ENCODE results near the gene PDE6B. TPM values are rescaled to one million over a fixed set of nuclear protein-coding genes. Genes with fewer than 3 reads are reported as not detected.

The PDE6B gene
- total RNA-seq, 2 donors from 2014 or later, result 8.4 to 16.6 TPM

DNA sequence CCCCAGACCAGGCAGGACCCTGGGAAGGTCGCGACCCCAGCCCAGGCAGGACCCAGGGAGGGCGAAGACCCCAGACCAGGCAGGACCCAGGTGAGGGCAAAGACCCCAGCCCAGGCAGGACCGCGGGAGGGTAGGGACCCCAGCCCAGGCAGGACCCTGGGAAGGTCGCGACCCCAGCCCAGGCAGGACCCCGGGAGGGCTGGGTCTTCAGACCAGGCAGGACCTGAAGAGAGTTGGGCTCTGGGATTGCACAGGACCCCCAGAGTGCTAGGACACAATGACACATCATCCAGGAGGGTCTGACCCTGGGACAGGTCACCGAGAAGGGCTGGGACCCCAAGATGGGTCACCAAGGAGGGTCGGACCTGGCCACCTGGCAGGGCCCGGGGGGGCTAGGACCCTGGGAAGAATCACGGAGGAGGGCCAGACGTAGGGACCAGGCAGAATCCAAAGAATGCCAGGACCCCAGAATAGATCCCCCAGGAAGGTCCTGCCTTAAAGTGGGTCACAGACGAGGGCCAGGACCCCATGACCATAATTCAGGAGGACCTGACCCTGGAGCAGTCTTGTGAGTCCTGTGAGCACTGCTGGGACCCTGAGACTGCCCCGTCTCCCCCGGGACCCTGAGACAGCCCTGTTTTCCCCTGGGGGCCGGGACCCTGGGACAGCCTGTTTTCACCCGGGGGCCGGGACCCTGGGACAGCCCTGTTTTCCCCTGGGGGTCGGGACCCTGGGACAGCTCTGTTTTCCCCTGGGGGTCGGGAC, 81.6 kb downstream of the PDE6B start:
- Mint-ChIP-seq H3K9me3 (no peaks in the 10 kb centered on the region), H3K36me3 (no peaks in the 10 kb centered on the region), H3K27ac (no peak overlapping the region)
- ATAC-seq (no peak), DNase-seq (ENCODE audit: low spot score in 2 of 2) (no peak)

DNA sequence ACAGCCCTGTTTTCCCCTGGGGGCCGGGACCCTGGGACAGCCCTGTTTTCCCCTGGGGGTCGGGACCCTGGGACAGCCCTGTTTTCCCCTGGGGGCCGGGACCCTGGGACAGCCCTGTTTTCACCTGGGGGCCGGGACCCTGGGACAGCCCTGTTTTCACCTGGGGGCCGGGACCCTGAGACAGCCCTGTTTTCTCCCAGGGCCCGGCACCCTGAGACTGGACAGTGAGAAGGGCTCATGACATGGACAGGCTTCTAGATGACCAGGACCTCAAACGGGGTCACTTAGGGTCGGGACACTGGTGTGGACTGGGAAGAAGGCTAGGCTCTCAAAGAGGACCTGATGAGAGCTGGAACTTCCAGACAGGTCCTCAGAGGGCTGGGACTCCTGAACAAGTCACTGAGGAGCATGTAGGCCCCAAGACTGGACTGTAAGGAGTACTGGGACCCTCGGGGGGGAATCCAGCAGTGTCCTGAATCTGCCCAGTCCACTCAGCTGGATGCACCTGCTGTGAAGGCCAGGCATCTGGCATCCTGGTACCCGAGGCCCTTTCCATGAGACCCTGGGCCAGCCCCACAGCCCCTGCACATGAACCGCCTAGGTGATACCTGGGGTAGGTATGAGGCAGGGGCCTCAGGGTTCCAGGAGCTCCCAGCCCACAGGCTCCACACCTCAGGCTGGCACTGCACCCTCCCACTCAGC, 82.7 kb downstream of the PDE6B start:
- no peak for DNase-seq (ENCODE audit: low spot score in 2 of 2)
- Mint-ChIP-seq H3K27ac (no peak overlapping the region), H3K36me3 (no peaks in the 10 kb centered on the region), H3K9me3 (no peaks in the 10 kb centered on the region)
- ATAC-seq, result no peak

DNA sequence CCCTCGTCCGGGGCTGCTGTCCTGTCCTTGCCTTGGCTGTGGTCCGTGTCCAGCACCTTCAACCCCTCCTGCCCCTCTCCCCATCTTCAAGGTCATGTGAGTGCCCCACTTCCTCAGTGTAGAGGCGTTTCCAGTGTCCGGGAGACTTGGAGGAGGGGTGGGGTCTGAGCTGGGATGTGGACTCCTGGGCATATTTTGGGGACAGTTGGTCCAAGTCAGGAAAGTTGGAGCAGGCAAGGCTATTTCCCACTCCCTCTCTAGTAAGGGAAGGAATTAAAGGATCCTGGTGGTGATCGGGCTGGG, 83.2 kb downstream of the PDE6B start:
- no peaks in the 10 kb centered on the region for H3K9me3 Mint-ChIP-seq
- no peak for DNase-seq (ENCODE audit: low spot score in 2 of 2)
- H3K36me3 Mint-ChIP-seq, result no peaks in the 10 kb centered on the region
- H3K27ac Mint-ChIP-seq, result peak overlapping the region in 1 of 2 donors; percentile 72
- ATAC-seq, result no peak

DNA sequence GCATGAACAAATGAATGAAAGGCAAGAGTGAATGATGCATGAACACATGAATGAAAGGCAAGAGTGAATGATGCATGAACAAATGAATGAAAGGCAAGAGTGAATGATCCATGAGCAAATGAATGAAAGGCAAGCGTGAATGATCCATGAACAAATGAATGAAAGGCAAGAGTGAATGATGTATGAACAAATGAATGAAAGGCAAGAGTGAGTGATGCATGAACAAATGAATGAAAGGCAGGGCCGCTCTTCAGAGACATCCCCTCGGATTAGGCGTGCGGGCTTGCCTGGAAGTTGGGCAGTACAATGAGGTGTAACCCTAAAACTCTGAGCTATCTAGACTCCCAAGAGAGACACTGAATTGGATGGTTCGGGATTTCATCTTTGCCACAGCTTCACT, 84.0 kb downstream of the PDE6B start:
- Mint-ChIP-seq H3K27ac (no peak overlapping the region), H3K36me3 (no peaks in the 10 kb centered on the region), H3K9me3 (no peaks in the 10 kb centered on the region)
- ATAC-seq (no peak), DNase-seq (ENCODE audit: low spot score in 2 of 2) (no peak)

DNA sequence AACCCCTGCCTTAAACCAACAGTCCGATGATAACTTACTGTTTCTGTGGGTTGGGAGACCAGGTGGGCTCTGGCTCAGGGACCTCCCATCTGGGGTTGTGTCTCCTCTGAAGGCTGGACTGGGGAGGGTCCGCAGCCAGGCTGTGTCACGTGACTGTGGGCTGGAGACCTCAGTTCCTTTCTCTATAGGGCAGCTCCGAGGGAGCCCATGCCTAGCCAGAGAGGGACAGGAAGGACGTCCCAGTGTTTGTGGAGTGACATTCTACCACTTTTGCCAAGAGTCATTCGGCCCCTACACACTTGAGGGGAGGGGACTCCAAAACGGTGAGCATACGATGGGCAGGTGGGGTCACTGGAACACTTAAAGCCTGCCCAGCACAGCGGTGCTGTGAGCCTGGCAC, 84.7 kb downstream of the PDE6B start:
- no peak for ATAC-seq
- Mint-ChIP-seq H3K36me3 (no peaks in the 10 kb centered on the region), H3K27ac (no peak overlapping the region), H3K9me3 (no peaks in the 10 kb centered on the region)
- no peak for DNase-seq (ENCODE audit: low spot score in 2 of 2)

DNA sequence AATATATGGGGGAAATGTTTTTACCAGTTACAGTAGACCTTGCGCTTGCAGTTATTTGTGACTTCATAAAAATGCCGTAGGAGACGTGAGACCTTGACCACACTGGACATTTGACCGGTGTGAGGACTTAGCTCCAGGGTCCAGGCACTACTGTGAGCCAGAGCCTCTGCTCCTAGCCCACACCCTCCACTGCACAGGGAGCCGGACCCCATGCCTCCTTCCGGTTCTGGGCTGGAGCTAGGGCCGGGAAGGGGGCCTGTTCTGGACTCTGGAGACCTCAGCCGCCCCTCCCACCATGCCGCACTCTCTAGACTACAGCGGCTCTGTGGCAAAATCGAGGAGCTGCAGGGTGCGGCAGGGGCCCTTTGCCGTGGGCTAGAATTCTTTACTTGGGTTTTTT, 85.5 kb downstream of the PDE6B start:
- no peak for DNase-seq (ENCODE audit: low spot score in 2 of 2)
- Mint-ChIP-seq H3K36me3 (no peaks in the 10 kb centered on the region), H3K9me3 (no peaks in the 10 kb centered on the region), H3K27ac (no peak overlapping the region)
- ATAC-seq, result no peak

DNA sequence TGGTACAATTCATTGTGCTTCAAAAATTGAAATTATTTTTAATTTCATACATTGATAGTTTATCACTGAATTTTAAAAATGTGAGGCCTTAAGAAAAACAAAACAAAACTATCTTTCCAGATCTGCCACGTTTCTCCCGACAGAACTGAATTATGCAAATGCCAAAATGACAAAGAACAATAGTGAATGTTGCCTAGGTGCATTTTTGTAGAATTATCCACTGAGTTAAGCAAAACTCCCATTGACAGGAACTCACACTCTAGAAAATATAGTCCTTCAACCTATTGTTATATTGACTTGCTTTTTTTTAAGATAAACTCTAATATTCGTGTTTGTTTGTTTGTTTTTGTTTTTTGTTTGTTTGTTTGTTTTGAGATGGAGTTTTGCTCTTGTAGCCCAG, 86.7 kb downstream of the PDE6B start:
- no peak for DNase-seq (ENCODE audit: low spot score in 2 of 2)
- Mint-ChIP-seq H3K27ac (no peak overlapping the region), H3K36me3 (no peaks in the 10 kb centered on the region), H3K9me3 (no peaks in the 10 kb centered on the region)
- ATAC-seq, result no peak

DNA sequence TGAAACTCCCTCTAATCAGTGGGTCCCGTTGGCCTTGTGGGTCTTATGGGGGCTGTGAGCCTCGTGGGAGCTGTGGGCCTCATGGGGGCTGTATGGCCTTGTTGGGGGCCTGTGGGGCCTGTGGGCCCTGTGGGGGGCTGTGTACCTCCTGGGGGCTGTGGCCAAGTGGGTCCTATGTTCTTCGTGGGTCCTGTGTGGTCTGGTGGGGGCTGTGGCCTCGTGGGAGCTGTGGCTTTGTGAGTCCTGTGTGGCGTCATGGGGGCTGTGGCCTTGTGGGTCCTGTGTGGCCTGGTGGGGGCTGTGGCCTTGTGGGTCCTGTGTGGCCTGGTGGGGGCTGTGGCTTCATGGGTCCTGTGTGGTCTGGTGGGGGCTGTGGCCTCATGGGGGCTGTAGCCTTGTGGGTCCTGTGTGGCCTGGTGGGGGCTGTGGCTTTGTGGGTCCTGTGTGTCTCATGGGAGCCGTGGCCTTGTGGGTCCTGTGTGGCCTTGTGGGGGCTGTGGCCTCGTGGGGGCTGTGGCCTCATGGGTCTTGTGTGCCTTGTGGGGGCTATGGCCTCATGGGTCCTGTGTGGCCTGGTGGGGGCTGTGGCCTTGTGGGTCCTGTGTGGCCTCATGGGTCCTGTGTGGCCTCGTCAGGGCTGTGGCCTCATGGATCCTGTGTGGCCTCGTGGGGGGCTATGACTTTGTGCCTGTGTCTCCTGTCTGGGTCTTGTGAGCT, 87.7 kb downstream of the PDE6B start:
- no peak for DNase-seq (ENCODE audit: low spot score in 2 of 2)
- Mint-ChIP-seq H3K36me3 (no peaks in the 10 kb centered on the region), H3K27ac (no peak overlapping the region), H3K9me3 (no peaks in the 10 kb centered on the region)
- ATAC-seq, result no peak

DNA sequence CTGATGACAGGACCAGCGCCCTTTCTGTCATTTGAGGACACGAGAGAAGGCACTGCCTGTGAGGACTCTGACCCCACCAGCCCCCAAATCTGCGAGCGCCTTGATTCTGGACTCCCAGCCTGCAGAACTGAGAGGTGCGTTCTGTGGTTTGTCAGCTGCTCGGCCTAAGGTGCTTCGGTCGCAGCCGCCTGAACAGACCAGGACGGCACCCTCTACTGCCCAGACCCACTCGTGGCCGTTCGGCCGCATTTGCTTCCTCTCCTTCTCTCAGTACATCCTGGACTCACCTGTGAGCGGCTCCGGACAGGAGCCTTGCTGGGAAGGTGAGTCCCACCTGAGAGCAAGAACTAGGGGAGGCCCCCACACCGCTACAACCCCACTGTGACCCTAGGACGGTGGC, 88.7 kb downstream of the PDE6B start:
- peaks cover 0 to under 1% of the 10 kb centered on the region in 2 donors for H3K36me3 Mint-ChIP-seq
- peak overlapping the region in 1 of 2 donors; percentile 55 for H3K27ac Mint-ChIP-seq
- no peaks in the 10 kb centered on the region for H3K9me3 Mint-ChIP-seq
- ATAC-seq, result no peak
- no peak for DNase-seq (ENCODE audit: low spot score in 2 of 2)

DNA sequence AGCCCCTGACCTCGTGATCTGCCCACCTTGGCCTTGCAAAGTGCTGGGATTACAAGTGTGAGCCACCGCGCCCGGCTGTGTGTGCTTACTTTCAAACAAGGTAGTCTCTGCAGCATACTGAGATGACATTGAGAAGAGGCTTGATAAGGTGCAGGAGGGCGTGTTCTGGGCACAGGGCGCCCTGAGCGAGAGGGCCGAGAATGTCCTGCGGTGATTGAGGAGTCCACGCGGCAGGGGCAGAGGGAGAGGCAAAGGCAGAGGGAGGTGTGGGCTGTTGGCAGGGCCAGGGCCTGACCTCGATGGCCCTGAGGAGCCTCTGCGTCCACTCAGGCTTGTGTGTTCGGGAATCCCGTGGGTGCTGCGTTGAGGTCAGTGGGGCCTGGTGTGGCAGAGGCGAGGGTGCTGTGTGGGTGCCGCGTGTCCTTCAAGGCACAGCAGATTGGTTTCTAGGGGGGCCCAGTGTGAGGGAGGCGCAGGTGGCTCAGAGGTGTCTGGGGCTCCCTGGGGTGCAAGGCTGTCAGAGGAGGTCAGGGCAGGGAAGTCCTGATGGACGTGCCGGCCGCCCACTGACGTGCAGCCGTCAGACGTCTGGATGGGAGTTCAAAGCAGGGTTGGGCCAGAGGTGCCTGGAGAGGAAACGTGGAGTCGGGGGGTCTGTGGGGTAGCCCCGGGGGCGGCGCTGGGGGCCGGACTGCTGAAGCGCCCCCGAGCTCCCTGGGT, 92.4 kb downstream of the PDE6B start:
- ATAC-seq (no peak), DNase-seq (ENCODE audit: low spot score in 2 of 2) (no peak)
- peaks cover 0 to 27% of the 10 kb centered on the region in 2 donors for H3K36me3 Mint-ChIP-seq
- H3K9me3 Mint-ChIP-seq, result no peaks in the 10 kb centered on the region
- peak overlapping the region in 1 of 2 donors; percentile 9 for H3K27ac Mint-ChIP-seq

DNA sequence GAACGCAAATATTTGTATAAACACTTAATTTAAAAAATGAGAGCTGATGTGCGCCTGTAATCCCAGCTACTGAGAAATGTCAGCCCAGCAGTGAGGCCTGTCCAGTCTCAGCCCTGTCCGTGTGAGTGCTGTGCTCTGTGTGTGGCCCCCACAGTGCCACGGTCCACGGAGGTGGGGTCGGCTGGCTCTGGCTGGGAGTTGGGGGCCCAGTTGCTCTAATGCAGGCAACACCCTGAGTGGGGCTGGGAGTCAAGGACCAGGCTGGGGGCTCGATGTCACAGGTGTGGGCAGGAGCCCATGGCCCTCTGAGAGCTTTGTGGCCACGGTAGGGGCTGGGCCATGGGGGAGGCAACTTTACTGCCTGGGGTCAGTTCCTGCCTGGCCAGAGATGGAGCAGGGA, 93.1 kb downstream of the PDE6B start:
- H3K27ac Mint-ChIP-seq, result peak overlapping the region in 1 of 2 donors; percentile 9
- DNase-seq (ENCODE audit: low spot score in 2 of 2), result no peak
- no peak for ATAC-seq
- H3K36me3 Mint-ChIP-seq, result peaks cover 0 to 33% of the 10 kb centered on the region in 2 donors
- no peaks in the 10 kb centered on the region for H3K9me3 Mint-ChIP-seq

Other genes starting within 250 kb of the PDE6B start
- 10 to 100 TPM; 37.7 to 39.8 TPM for gene ZNF721, start 126.4 kb upstream of the PDE6B start, total RNA-seq
- gene PIGG, start 126.4 kb upstream of the PDE6B start, total RNA-seq, result 10 to 100 TPM; 43.3 to 69.4 TPM
- gene TMEM271, start 49.3 kb upstream of the PDE6B start, total RNA-seq, result not detected
- 100 to 1,000 TPM; 131 to 221 TPM for gene ATP5ME, start 48.7 kb downstream of the PDE6B start, total RNA-seq
- gene MYL5, start 49.0 kb downstream of the PDE6B start, total RNA-seq, result 10 to 100 TPM in 1 of 2 donors, 1 to 10 TPM in 1; 7.4 to 21.8 TPM
- gene SLC49A3, start 63.6 kb downstream of the PDE6B start, total RNA-seq, result 1 to 10 TPM in 1 of 2 donors, under 1 TPM in 1; 0.59 to 1.3 TPM
- 10 to 100 TPM; 23.0 to 25.9 TPM for gene PCGF3, start 80.3 kb downstream of the PDE6B start, total RNA-seq
- 1 to 10 TPM in 1 of 2 donors, under 1 TPM in 1; 0.11 to 1.9 TPM for gene CPLX1, start 200.6 kb downstream of the PDE6B start, total RNA-seq

All from activated naive CD4-positive, alpha-beta T cell treated with anti-CD3 and anti-CD28 coated beads, Interleukin-2, amount 50 U/mL, for 72 hours (primary cell).